SK-N-SH treated with all-trans-retinoic acid at 6 μM for 48 hours (cell line): ENCODE data around the gene ORC1.
"Not testable (repeated sequence)": the region's sequence is repeated elsewhere in the genome, so short reads cannot be mapped to it uniquely, and the experiment has no call there.

ENCODE experiments used
- ATAC-seq: fragments of 200-7000 bp; cut with Tn5 transposase; 3 replicates; pipeline ENCODE4 v1.9.1; 2020; ENCODE audit warnings: mild to moderate bottlenecking, moderate library complexity
- ARNTL ChIP-seq: fragments of 450-650 bp; formaldehyde crosslinking; IDR thresholded peaks from 2 replicates; pipeline ENCODE4 v1.5.0; 2020; ENCODE audit warnings: low read depth, mild to moderate bottlenecking, moderate library complexity, borderline replicate concordance
- CSDC2 ChIP-seq: fragments of 250-450 bp; sonication (Bioruptor Pico); IDR thresholded peaks from 2 replicates; pipeline ENCODE4 v1.5.0; 2020; ENCODE audit warnings: mild to moderate bottlenecking, moderate library complexity
- ESRRG ChIP-seq: fragments of 250-450 bp; sonication (Bioruptor Pico); IDR thresholded peaks from 2 replicates; pipeline ENCODE4 v1.6.1; 2021; ENCODE audit warnings: mild to moderate bottlenecking
- ISL1 ChIP-seq: fragments of 250-450 bp; sonication (Bioruptor Pico); IDR thresholded peaks from 2 replicates; pipeline ENCODE4 v2.1.2; 2022; ENCODE audit warnings: mild to moderate bottlenecking, moderate library complexity
- OSR1 ChIP-seq: fragments of 250-450 bp; sonication (Bioruptor Pico); IDR thresholded peaks from 2 replicates; pipeline ENCODE4 v1.8.0; 2022; ENCODE audit warnings: moderate library complexity, mild to moderate bottlenecking, inconsistent platforms
- RARB ChIP-seq: fragments of 250-450 bp; sonication (Bioruptor Pico); IDR thresholded peaks from 2 replicates; pipeline ENCODE4 v1.8.0; 2021; ENCODE audit warnings: mild to moderate bottlenecking, moderate library complexity
- SNAI2 ChIP-seq: fragments of 250-450 bp; sonication (Bioruptor Pico); IDR thresholded peaks from 2 replicates; pipeline ENCODE4 v1.5.0; 2020; ENCODE audit warnings: mild to moderate bottlenecking, moderate library complexity
- ZC3H10 ChIP-seq: fragments of 250-450 bp; sonication (Bioruptor Pico); IDR thresholded peaks from 2 replicates; pipeline ENCODE4 v1.5.1; 2021; ENCODE audit warnings: mild to moderate bottlenecking, moderate library complexity
- ZFP3 ChIP-seq: fragments of 250-450 bp; sonication (Bioruptor Pico); IDR thresholded peaks from 2 replicates; pipeline ENCODE4 v1.5.0; 2020; ENCODE audit warnings: mild to moderate bottlenecking, moderate library complexity
- ZFP30 ChIP-seq: fragments of 450-650 bp; formaldehyde crosslinking; IDR thresholded peaks from 2 replicates; pipeline ENCODE4 v1.5.0; 2022; ENCODE audit warnings: mild to moderate bottlenecking, moderate library complexity
- ZNF565 ChIP-seq: fragments of 450-650 bp; formaldehyde crosslinking; conservative IDR thresholded peaks from 2 replicates; pipeline ENCODE4 v1.5.0; 2020; ENCODE audit warnings: low read depth, mild to moderate bottlenecking, moderate library complexity
- ZNF70 ChIP-seq: fragments of 450-650 bp; formaldehyde crosslinking; IDR thresholded peaks from 2 replicates; pipeline ENCODE4 v1.5.0; 2020; ENCODE audit warnings: mild to moderate bottlenecking, moderate library complexity
- ZNF8 ChIP-seq: fragments of 450-650 bp; formaldehyde crosslinking; IDR thresholded peaks from 2 replicates; pipeline ENCODE4 v1.5.0; 2020; ENCODE audit warnings: mild to moderate bottlenecking, moderate library complexity
- TF ChIP-seq, protein P1 (sequence below): fragments of 250-450 bp; sonication (Bioruptor Pico); IDR thresholded peaks from 2 replicates; pipeline ENCODE4 v1.5.0; 2020; ENCODE audit warnings: mild to moderate bottlenecking, moderate library complexity
- TF ChIP-seq, protein P2 (sequence below): fragments of 250-450 bp; sonication (Bioruptor Pico); IDR thresholded peaks from 2 replicates; pipeline ENCODE4 v1.5.1; 2021; ENCODE audit warnings: mild to moderate bottlenecking, moderate library complexity
- TF ChIP-seq, protein P3 (sequence below): fragments of 250-450 bp; sonication (Bioruptor Pico); IDR thresholded peaks from 2 replicates; pipeline ENCODE4 v1.8.0; 2020; ENCODE audit warnings: mild to moderate bottlenecking, moderate library complexity, borderline replicate concordance

The ORC1 gene

DNA sequence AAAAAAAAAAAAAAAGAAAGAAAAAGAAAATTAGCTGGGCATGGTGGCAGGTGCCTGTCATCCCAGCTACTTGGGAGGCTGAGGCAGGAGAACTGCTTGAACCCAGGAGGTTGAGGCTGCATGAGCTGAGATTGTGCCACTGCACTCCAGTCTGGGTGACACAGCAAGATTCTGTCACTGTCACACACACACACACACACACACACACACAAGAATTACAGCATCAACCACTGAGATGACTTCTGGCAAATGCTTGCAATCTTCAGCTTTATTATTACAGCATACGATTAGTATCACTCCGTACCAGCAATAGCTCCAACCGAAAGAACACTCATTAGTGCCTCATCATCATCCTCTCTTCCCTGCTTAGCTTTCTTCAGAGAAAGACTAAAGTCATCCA, 4.6 kb downstream of the ORC1 start (continued):
- TF ChIP-seq, protein P1, sequence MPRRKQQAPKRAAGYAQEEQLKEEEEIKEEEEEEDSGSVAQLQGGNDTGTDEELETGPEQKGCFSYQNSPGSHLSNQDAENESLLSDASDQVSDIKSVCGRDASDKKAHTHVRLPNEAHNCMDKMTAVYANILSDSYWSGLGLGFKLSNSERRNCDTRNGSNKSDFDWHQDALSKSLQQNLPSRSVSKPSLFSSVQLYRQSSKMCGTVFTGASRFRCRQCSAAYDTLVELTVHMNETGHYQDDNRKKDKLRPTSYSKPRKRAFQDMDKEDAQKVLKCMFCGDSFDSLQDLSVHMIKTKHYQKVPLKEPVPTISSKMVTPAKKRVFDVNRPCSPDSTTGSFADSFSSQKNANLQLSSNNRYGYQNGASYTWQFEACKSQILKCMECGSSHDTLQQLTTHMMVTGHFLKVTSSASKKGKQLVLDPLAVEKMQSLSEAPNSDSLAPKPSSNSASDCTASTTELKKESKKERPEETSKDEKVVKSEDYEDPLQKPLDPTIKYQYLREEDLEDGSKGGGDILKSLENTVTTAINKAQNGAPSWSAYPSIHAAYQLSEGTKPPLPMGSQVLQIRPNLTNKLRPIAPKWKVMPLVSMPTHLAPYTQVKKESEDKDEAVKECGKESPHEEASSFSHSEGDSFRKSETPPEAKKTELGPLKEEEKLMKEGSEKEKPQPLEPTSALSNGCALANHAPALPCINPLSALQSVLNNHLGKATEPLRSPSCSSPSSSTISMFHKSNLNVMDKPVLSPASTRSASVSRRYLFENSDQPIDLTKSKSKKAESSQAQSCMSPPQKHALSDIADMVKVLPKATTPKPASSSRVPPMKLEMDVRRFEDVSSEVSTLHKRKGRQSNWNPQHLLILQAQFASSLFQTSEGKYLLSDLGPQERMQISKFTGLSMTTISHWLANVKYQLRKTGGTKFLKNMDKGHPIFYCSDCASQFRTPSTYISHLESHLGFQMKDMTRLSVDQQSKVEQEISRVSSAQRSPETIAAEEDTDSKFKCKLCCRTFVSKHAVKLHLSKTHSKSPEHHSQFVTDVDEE (CRISPR knock-in tag): no peak
- TF ChIP-seq, protein P2, sequence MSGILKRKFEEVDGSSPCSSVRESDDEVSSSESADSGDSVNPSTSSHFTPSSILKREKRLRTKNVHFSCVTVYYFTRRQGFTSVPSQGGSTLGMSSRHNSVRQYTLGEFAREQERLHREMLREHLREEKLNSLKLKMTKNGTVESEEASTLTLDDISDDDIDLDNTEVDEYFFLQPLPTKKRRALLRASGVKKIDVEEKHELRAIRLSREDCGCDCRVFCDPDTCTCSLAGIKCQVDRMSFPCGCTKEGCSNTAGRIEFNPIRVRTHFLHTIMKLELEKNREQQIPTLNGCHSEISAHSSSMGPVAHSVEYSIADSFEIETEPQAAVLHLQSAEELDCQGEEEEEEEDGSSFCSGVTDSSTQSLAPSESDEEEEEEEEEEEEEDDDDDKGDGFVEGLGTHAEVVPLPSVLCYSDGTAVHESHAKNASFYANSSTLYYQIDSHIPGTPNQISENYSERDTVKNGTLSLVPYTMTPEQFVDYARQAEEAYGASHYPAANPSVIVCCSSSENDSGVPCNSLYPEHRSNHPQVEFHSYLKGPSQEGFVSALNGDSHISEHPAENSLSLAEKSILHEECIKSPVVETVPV: no peak

GRCh38 chr1:52393174-52393573, 11.0 kb downstream of the ORC1 start:
- TF ChIP-seq, protein P1 (CRISPR knock-in tag): no peak
- TF ChIP-seq RARB (CRISPR knock-in tag) (no peak), ARNTL (no peak), ESRRG (CRISPR knock-in tag) (no peak), OSR1 (CRISPR knock-in tag) (no peak), ISL1 (no peak), ZNF70 (no peak), CSDC2 (CRISPR knock-in tag) (no peak)
- ATAC-seq: no peak

GRCh38 chr1:52386458-52386857, 17.8 kb downstream of the ORC1 start:
- ATAC-seq: no peak
- TF ChIP-seq ARNTL: no peak
- TF ChIP-seq, protein P2: no peak
- no peak for TF ChIP-seq ZNF565
- TF ChIP-seq, protein P3, sequence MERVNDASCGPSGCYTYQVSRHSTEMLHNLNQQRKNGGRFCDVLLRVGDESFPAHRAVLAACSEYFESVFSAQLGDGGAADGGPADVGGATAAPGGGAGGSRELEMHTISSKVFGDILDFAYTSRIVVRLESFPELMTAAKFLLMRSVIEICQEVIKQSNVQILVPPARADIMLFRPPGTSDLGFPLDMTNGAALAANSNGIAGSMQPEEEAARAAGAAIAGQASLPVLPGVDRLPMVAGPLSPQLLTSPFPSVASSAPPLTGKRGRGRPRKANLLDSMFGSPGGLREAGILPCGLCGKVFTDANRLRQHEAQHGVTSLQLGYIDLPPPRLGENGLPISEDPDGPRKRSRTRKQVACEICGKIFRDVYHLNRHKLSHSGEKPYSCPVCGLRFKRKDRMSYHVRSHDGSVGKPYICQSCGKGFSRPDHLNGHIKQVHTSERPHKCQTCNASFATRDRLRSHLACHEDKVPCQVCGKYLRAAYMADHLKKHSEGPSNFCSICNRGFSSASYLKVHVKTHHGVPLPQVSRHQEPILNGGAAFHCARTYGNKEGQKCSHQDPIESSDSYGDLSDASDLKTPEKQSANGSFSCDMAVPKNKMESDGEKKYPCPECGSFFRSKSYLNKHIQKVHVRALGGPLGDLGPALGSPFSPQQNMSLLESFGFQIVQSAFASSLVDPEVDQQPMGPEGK (CRISPR knock-in tag): no peak
- TF ChIP-seq SNAI2 (CRISPR knock-in tag): no peak
- no peak for TF ChIP-seq ZFP30
- no peak for TF ChIP-seq ZFP3 (CRISPR knock-in tag)
- TF ChIP-seq, all 23 proteins: peak for 0

GRCh38 chr1:52385376-52385775, 18.8 kb downstream of the ORC1 start:
- no peak for TF ChIP-seq ZNF8 (CRISPR knock-in tag)
- no peak for TF ChIP-seq CSDC2 (CRISPR knock-in tag)
- TF ChIP-seq ISL1: no peak
- TF ChIP-seq, protein P3 (CRISPR knock-in tag): no peak
- no peak for TF ChIP-seq ZC3H10
- TF ChIP-seq OSR1 (CRISPR knock-in tag): no peak
- ATAC-seq: no peak

DNA sequence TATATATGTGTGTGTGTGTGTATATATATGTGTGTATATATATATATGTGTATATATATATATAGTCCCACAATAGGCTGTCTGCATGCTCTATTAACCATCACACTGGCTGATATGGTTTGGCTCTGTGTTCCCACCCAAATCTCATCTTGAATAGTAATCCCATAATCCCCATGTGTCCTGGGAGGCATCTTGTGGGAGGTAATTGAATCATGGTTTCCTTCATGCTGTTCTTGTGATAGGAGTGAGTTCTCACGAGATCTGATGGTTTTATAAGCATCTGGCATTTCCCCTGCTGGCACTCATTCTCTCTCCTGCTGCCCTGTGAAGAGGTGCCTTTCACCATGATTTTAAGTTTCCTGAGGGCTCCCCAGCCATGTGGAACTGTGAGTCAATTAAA, 34.4 kb downstream of the ORC1 start:
- ATAC-seq: not testable (repeated sequence)
